ENCODE measurements around the gene GRK5. TPM values are rescaled to one million over a fixed set of nuclear protein-coding genes. Genes with fewer than 3 reads are reported as not detected.
A peak's percentile ranks its signal among the peaks of the same experiment; 100 is the strongest.
"Not testable (repeated sequence)": the region's sequence is repeated elsewhere in the genome, so short reads cannot be mapped to it uniquely, and the experiment has no call there.

Gene GRK5
- total RNA-seq, 4 donors from 2014 or later = 5.4 to 13.0 (median 10.6) TPM

DNA sequence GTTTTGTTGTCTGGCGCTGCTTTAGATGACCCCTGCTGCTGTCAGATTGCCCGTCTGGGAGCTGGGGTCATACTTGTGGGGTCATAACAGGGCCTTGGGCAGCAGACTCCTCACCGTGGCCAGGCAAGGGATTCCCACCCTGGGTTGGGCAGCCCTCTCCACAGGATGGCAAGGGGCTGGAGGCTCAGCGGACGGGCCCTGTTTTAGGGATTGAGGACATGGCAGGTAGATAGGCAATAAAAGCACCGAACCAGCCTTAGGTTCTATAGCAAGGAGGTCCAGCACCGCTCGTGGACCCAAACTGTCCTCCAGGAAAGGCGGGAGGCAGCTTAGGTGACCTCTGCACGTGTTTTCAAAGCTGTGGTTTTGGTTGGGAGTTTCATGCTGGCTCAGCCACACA lies 60.0 kb downstream of the GRK5 start:
- 90 to 96% methylated on average over 10 of the region's 10 CpGs for WGBS, 2 donors
- no peak for TF ChIP-seq CTCF (IDR thresholded peaks at IDR 0.05)
- intact Hi-C loops (cut with DNase I; ENCODE audit: low total_unique reads) = no loop called here
- H3K4me3 ChIP-seq (ENCODE audit: low read depth, poor library complexity, severe bottlenecking) = no peak overlapping the region
- no peak for DNase-seq (ENCODE audit: low spot score in 2 of 2)

DNA sequence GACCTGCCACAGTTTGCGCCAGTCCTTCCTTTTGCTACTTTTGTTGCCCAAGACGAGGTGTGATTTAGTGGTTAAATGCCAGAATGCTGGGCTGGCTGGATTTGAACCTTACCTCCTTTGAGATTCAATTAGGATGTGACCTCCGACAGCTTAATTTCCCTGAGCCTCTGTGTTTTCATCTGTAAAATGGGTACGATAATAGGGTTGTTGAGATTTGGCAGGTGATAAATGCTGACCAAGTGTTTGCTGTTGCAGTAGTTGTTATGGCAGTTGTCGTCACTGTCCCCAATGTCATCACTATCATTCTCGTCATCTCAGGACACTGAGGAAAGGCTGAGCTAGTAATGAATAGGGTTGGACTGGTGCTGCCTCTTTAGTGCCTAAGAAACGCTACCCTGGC lies 61.1 kb downstream of the GRK5 start:
- H3K4me3 ChIP-seq (ENCODE audit: low read depth, poor library complexity, severe bottlenecking) = no peak overlapping the region
- TF ChIP-seq POLR2A (IDR thresholded peaks at IDR 0.05) (no peak), CTCF (IDR thresholded peaks at IDR 0.05) (no peak)
- intact Hi-C loops (cut with DNase I; ENCODE audit: low total_unique reads) = no loop called here
- no peak for DNase-seq (ENCODE audit: low spot score in 2 of 2)
- WGBS, 2 donors = 93% methylated on average over 7 of the region's 7 CpGs

- intact Hi-C loops (cut with DNase I; ENCODE audit: low total_unique reads) = no loop called here
- no peak for TF ChIP-seq POLR2A (IDR thresholded peaks at IDR 0.05)
- TF ChIP-seq CTCF (IDR thresholded peaks at IDR 0.05) = no peak
- WGBS, 2 donors = 72 to 80% methylated on average over 9 to 11 of the region's 11 CpGs
- no peak for DNase-seq (ENCODE audit: low spot score in 2 of 2)
- H3K4me3 ChIP-seq (ENCODE audit: low read depth, poor library complexity, severe bottlenecking) = no peak overlapping the region
Observed at GRCh38 chr10:119268871-119269506, 61.6 kb downstream of the GRK5 start.

GRCh38 chr10:119269737-119270136 lies 62.4 kb downstream of the GRK5 start:
- no peak overlapping the region for H3K4me3 ChIP-seq (ENCODE audit: low read depth, poor library complexity, severe bottlenecking)
- intact Hi-C loops (cut with DNase I; ENCODE audit: low total_unique reads) = no loop called here
- DNase-seq (ENCODE audit: low spot score in 2 of 2) = no peak
- 97 to 100% methylated on average over 3 of the region's 3 CpGs for WGBS, 2 donors
- TF ChIP-seq CTCF (IDR thresholded peaks at IDR 0.05) (no peak), POLR2A (IDR thresholded peaks at IDR 0.05) (no peak)

DNA sequence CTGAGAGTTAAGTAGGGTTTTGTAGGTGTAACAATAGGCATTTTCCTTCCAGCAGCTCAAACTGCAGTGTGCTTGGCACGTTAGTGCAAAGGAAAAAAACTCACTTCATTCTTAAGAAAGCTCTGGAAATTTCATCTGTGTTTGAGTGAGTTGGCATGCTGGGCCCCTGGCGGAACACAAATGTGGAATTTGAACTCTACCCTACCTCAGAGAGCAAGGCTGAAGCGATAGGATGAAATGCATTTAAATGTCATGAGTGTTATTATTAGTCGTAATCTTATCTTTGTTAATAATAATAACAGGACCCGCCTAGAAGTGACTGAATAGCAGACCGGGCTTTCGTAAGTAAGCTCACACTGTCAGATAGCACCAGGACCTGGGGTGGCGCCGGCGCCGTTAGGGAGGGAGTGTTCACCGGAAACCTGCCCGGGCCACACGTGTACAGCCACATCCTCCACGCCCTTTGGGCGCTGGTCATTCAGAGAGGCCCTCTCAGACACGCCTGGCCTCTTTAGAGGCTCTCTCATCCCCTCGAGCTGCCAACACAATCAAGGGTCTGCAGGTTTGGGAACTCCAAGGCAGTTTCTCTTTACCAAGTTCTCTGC lies 63.5 kb downstream of the GRK5 start:
- no peak overlapping the region for H3K4me3 ChIP-seq (ENCODE audit: low read depth, poor library complexity, severe bottlenecking)
- intact Hi-C loops (cut with DNase I; ENCODE audit: low total_unique reads) = no loop called here
- DNase-seq (ENCODE audit: low spot score in 2 of 2) = peak in 1 of 2 donors; percentile 94
- TF ChIP-seq CTCF (IDR thresholded peaks at IDR 0.05) (no peak), POLR2A (IDR thresholded peaks at IDR 0.05) (no peak)
- WGBS, 2 donors = 66 to 71% methylated on average over 18 of the region's 18 CpGs

GRCh38 chr10:119272338-119272734 lies 65.0 kb downstream of the GRK5 start:
- H3K4me3 ChIP-seq (ENCODE audit: low read depth, poor library complexity, severe bottlenecking); intact Hi-C loops (cut with DNase I; ENCODE audit: low total_unique reads); DNase-seq (ENCODE audit: low spot score in 2 of 2): not testable (repeated sequence)
- WGBS, 2 donors = 92 to 94% methylated on average over 7 of the region's 7 CpGs

Data from lower leg skin (tissue), 4 donors.